K562 (cell line): Measurements from ENCODE around the gene HJV. TPM values are rescaled to one million over a fixed set of nuclear protein-coding genes. Genes with fewer than 3 reads are reported as not detected.
A peak's percentile ranks its signal among the peaks of the same experiment; 100 is the strongest.

Experiments
- ARHGAP35 ChIP-seq: fragments of 450-650 bp; IDR thresholded peaks from 2 replicates; pipeline ENCODE4 v1.6.1; 2018; ENCODE audit not compliant: partially characterized antibody
- CCNT2 ChIP-seq: IDR thresholded peaks from 2 replicates; pipeline ENCODE4 v1.6.1; 2011; ENCODE audit warnings: borderline replicate concordance, low read depth, mild to moderate bottlenecking, moderate library complexity, mixed read lengths, low read length; ENCODE audit not compliant: insufficient read length; ENCODE audit errors: extremely low read depth
- CREBBP ChIP-seq: IDR thresholded peaks from one replicate; pipeline ENCODE4 v1.6.1; 2012; ENCODE audit warnings: low read depth, mild to moderate bottlenecking, control low read depth, inconsistent platforms, low read length
- GATAD2B ChIP-seq: fragments of 450-650 bp; IDR thresholded peaks from 2 replicates; pipeline ENCODE4 v1.6.1; 2017; ENCODE audit warnings: mild to moderate bottlenecking, borderline replicate concordance
- MAFK ChIP-seq: IDR thresholded peaks from 2 replicates; pipeline ENCODE4 v1.6.1; 2011; ENCODE audit warnings: low read length, improper control_type of control experiment
- MCM7 ChIP-seq, 2 experiments: fragments of 450-650 bp; IDR thresholded peaks; 2 replicates each; pipeline ENCODE4 v1.6.1; 2016 to 2018
- NFRKB ChIP-seq: fragments of 450-650 bp; IDR thresholded peaks from 2 replicates; pipeline ENCODE4 v1.6.1; 2016; ENCODE audit warnings: low read depth
- POLR2A ChIP-seq: fragments of 450-650 bp; conservative IDR thresholded peaks from 2 replicates; pipeline ENCODE4 v1.6.1; 2016
- POLR2AphosphoS2 ChIP-seq: IDR thresholded peaks from 2 replicates; pipeline ENCODE4 v1.6.1; 2012; ENCODE audit warnings: low read length, improper control_type of control experiment
- ZNF232 ChIP-seq: sonication (generic); formaldehyde crosslinking; IDR thresholded peaks from 2 replicates; pipeline ENCODE4 v1.8.0; 2022; ENCODE audit warnings: mild to moderate bottlenecking, missing genetic modification reagents
- polyA plus RNA-seq, 8 experiments: library from polyadenylated mRNA; depleted of rRNA in 4 of 8; stranded (reverse) in 5 of 8; unstranded in 3 of 8; fragments of >200 nt; fragmentation: Nextera tagmentation in 2 of 8; fragmentation: Illumina TruSeq in 1 of 8; extraction: Ambion mirVana in 2 of 8; extraction: Trizol in 1 of 8; gene quantifications; 2 replicates each; pipeline versions ENCODE4 v1.2.1 to v1.2.3, GENCODE V29; 2011 to 2014; ENCODE audit warnings: inconsistent platforms in 1 of 8, missing spikeins in 1 of 8
- total RNA-seq, 7 experiments: library from RNA; depleted of rRNA in 6 of 7; stranded (reverse); fragments of >200 nt in 6 of 7; fragmentation: Illumina TruSeq in 2 of 7; extraction: Trizol in 2 of 7; gene quantifications; 2 replicates each; pipeline versions ENCODE4 v1.2.1 to v1.2.3, GENCODE V29; 2011 to 2021; ENCODE audit warnings: low replicate concordance in 1 of 7
- TF ChIP-seq, protein P1 (sequence below), 2 experiments: fragments of 450-650 bp in 1 of 2; sonication (generic) in 1 of 2; formaldehyde crosslinking in 1 of 2; IDR thresholded peaks; 2 replicates each; pipeline versions ENCODE4 v1.7.1 to v1.9.0; 2016 to 2022; ENCODE audit warnings: inconsistent platforms in 1 of 2, mild to moderate bottlenecking in 1 of 2, missing genetic modification reagents in 1 of 2
- TF ChIP-seq, protein P2 (sequence below): fragments of 450-650 bp; formaldehyde crosslinking; IDR thresholded peaks from 2 replicates; pipeline ENCODE4 v1.4.0; 2020; ENCODE audit warnings: mild to moderate bottlenecking, moderate library complexity
- TF ChIP-seq, protein P3 (sequence below): fragments of 250-450 bp; sonication (Bioruptor Pico); IDR thresholded peaks from 2 replicates; pipeline ENCODE4 v1.5.0; 2021; ENCODE audit warnings: mild to moderate bottlenecking, borderline replicate concordance

Gene HJV
- total and polyA plus RNA-seq, 9 of the 15 experiments (the other 6 are each of a cell fraction or from before 2014, with no cell fraction given) = 1.0 to 6.6 (median 2.4) TPM

DNA sequence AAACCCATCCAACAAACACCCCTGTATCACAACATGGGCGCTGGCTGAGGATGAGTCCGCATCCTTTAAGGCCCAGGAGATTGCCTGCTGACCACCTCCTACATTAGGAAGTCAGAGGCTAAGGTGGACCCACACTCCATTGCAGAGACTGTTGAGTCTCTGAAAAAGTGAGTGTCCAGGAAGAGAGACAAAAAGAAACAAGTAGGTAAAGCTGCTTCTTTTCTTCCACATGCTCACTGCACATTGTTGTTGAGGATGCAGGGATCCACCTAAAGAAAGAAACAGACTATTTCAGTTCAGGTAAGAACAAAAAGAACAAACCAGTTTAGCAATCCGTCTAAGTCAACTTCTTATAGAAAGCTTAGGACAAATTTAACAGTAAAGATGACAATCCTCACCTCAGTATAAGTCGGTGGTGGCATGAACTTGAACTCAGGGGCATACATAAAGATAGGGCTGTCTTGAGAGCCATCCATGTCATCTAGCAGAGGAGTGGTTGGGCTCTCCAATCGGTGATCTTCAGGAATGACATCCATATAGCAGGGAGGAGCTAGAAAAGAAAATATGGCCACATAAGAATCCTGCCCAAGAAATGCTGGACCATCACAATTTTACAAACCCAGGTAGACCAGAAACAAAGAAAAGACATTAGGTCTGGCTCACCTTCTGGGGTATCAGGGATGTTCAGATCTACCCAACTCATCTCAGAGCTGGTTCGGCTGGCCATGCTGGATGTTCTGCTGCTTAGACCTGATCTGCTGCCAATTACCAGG, 27.7 kb downstream of the HJV start (continued):
- TF ChIP-seq CCNT2 (peak; percentile 38), POLR2AphosphoS2 (peak; percentile 27), ZNF232 (CRISPR knock-in tag) (0 out of 2 replicates have a peak, but pooled peaks have one; percentile 44), CREBBP (no peak), NFRKB (0 out of 2 replicates have a peak, but pooled peaks have one; percentile 29), MAFK (0 out of 2 replicates have a peak, but pooled peaks have one; percentile 12), MCM7 (IDR thresholded peaks at IDR 0.05) (no peak), GATAD2B (no peak), ARHGAP35 (peak; percentile 31), POLR2A (peak; percentile 55)
- TF ChIP-seq, protein P1, sequence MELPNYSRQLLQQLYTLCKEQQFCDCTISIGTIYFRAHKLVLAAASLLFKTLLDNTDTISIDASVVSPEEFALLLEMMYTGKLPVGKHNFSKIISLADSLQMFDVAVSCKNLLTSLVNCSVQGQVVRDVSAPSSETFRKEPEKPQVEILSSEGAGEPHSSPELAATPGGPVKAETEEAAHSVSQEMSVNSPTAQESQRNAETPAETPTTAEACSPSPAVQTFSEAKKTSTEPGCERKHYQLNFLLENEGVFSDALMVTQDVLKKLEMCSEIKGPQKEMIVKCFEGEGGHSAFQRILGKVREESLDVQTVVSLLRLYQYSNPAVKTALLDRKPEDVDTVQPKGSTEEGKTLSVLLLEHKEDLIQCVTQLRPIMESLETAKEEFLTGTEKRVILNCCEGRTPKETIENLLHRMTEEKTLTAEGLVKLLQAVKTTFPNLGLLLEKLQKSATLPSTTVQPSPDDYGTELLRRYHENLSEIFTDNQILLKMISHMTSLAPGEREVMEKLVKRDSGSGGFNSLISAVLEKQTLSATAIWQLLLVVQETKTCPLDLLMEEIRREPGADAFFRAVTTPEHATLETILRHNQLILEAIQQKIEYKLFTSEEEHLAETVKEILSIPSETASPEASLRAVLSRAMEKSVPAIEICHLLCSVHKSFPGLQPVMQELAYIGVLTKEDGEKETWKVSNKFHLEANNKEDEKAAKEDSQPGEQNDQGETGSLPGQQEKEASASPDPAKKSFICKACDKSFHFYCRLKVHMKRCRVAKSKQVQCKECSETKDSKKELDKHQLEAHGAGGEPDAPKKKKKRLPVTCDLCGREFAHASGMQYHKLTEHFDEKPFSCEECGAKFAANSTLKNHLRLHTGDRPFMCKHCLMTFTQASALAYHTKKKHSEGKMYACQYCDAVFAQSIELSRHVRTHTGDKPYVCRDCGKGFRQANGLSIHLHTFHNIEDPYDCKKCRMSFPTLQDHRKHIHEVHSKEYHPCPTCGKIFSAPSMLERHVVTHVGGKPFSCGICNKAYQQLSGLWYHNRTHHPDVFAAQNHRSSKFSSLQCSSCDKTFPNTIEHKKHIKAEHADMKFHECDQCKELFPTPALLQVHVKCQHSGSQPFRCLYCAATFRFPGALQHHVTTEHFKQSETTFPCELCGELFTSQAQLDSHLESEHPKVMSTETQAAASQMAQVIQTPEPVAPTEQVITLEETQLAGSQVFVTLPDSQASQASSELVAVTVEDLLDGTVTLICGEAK (IDR thresholded peaks at IDR 0.05) = no peak
- TF ChIP-seq, protein P1 (CRISPR knock-in tag; IDR thresholded peaks at IDR 0.05) = 0 out of 2 replicates have a peak, but pooled peaks have one; percentile 24
- TF ChIP-seq, protein P2, sequence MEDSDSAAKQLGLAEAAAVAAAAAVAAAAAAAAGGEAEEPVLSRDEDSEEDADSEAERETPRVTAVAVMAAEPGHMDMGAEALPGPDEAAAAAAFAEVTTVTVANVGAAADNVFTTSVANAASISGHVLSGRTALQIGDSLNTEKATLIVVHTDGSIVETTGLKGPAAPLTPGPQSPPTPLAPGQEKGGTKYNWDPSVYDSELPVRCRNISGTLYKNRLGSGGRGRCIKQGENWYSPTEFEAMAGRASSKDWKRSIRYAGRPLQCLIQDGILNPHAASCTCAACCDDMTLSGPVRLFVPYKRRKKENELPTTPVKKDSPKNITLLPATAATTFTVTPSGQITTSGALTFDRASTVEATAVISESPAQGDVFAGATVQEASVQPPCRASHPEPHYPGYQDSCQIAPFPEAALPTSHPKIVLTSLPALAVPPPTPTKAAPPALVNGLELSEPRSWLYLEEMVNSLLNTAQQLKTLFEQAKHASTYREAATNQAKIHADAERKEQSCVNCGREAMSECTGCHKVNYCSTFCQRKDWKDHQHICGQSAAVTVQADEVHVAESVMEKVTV (CRISPR knock-in tag) = peak; percentile 10; the same call in 1 of the 2 replicates
- TF ChIP-seq, protein P3, sequence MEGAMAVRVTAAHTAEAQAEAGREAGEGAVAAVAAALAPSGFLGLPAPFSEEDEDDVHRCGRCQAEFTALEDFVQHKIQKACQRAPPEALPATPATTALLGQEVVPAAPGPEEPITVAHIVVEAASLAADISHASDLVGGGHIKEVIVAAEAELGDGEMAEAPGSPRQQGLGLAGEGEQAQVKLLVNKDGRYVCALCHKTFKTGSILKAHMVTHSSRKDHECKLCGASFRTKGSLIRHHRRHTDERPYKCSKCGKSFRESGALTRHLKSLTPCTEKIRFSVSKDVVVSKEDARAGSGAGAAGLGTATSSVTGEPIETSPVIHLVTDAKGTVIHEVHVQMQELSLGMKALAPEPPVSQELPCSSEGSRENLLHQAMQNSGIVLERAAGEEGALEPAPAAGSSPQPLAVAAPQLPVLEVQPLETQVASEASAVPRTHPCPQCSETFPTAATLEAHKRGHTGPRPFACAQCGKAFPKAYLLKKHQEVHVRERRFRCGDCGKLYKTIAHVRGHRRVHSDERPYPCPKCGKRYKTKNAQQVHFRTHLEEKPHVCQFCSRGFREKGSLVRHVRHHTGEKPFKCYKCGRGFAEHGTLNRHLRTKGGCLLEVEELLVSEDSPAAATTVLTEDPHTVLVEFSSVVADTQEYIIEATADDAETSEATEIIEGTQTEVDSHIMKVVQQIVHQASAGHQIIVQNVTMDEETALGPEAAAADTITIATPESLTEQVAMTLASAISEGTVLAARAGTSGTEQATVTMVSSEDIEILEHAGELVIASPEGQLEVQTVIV (CRISPR knock-in tag) = no peak
